ENCODE measurements around the gene PEX11B.

GRCh38 chr1:145874646-145875045, 43.9 kb downstream of the PEX11B start:
- TF ChIP-seq, protein P1, sequence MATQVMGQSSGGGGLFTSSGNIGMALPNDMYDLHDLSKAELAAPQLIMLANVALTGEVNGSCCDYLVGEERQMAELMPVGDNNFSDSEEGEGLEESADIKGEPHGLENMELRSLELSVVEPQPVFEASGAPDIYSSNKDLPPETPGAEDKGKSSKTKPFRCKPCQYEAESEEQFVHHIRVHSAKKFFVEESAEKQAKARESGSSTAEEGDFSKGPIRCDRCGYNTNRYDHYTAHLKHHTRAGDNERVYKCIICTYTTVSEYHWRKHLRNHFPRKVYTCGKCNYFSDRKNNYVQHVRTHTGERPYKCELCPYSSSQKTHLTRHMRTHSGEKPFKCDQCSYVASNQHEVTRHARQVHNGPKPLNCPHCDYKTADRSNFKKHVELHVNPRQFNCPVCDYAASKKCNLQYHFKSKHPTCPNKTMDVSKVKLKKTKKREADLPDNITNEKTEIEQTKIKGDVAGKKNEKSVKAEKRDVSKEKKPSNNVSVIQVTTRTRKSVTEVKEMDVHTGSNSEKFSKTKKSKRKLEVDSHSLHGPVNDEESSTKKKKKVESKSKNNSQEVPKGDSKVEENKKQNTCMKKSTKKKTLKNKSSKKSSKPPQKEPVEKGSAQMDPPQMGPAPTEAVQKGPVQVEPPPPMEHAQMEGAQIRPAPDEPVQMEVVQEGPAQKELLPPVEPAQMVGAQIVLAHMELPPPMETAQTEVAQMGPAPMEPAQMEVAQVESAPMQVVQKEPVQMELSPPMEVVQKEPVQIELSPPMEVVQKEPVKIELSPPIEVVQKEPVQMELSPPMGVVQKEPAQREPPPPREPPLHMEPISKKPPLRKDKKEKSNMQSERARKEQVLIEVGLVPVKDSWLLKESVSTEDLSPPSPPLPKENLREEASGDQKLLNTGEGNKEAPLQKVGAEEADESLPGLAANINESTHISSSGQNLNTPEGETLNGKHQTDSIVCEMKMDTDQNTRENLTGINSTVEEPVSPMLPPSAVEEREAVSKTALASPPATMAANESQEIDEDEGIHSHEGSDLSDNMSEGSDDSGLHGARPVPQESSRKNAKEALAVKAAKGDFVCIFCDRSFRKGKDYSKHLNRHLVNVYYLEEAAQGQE (IDR thresholded peaks at IDR 0.05; ENCODE audit: insufficient read depth in 1 of 2, low read depth in 2 of 2, low read length in 2 of 2) = no peak
- no peak for TF ChIP-seq TAF1 (IDR thresholded peaks at IDR 0.05; ENCODE audit: borderline replicate concordance, insufficient read depth, low read length)
- no peak for TF ChIP-seq POLR2AphosphoS5 (IDR thresholded peaks at IDR 0.05; ENCODE audit: low read depth, low read length)
- no peak for TF ChIP-seq FOXP2 (optimal IDR thresholded peaks at IDR 0.05; ENCODE audit: borderline replicate concordance, extremely low read depth, extremely low read length, insufficient read depth)

Measured in PFSK-1 (cell line).